Hematopoietic multipotent progenitor cell treated with erythropoietin and hydrocortisone succinate and interleukin-3 and kit ligand, for 4 days (in vitro differentiated cells): ENCODE measurements around the gene FAM217A.
A peak's percentile ranks its signal among the peaks of the same experiment; 100 is the strongest.

Experiments
- DNase-seq: peaks from one replicate; pipeline ENCODE4 v3.0.0-alpha.2; 2015

FAM217A gene

GRCh38 chr6:4084444-4085331 is 5.8 kb upstream of the FAM217A start:
- no peak for DNase-seq

DNA sequence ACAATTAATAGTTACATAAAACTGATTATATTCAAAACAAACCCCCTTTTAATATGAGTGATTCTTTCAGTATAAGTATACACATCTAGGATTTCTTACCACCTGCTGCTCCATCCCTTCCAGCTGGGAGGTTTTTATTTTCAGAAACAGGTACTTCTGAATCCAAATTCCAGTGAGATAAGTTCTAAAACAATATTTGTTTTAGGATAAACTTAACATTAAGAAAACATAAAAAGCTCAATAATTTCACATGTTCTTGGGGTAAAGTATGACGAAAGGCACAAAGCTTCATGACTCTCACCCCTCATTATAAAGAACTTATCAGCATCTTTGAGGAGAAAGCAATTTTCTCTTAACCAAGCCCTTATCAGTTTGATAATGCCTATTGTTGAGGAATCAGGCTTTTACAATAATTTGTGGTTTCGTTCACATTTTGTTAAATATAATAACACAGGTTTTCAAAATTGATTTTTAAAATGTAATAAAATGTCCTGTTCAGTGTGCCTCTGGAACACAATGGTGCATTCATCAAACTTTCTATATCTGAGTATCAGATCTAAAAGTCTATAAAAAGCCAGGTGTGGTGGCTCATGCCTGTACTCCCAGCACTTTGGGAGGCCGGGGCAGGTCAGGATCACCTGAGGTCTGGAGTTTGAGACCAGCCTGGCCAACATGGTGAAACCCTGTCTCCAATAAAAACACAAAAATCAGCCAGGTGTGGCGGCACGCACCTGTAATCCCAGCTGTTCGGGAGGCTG is 4.3 kb downstream of the FAM217A start:
- no peak for DNase-seq

- DNase-seq = peak; percentile 10
Measured at GRCh38 chr6:4071330-4071729, 7.6 kb downstream of the FAM217A start.

GRCh38 chr6:4069199-4069598 is 9.7 kb downstream of the FAM217A start:
- no peak for DNase-seq

- DNase-seq = no peak
Measured at GRCh38 chr6:4067673-4068072, 11.3 kb downstream of the FAM217A start.

GRCh38 chr6:4066029-4066755 is 12.7 kb downstream of the FAM217A start:
- DNase-seq = peak; percentile 11

DNA sequence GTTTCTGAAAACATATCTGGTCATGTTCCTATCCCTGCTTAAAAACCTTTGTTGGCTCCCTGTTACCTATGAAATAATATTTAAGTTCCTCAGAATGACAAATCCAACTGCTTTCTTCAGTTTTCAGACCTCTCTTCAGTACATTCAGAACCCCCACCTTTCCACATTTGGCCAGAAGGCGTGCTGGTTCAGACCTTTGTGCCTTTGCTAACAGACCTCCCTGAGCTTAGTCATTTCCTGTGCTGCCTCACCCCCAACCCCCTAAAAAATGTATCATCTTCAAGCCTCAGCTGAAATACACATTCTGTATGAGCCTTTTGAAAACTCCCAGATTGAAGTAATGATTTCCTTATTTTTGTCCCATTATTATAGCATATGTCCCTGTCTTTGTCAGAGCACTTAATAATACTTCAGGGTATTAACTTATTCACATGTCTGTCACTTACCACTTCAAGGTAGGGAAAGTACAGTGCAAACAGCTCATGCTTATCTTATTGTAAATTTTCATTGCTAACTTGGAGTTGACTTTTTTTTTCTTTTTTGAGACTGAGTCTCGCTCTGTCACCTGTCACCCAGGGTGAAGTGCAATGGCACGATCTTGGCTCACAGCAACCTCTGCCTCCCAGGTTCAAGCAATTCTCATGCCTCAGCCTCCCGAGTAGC is 19.7 kb downstream of the FAM217A start:
- DNase-seq = peak; percentile 85

DNA sequence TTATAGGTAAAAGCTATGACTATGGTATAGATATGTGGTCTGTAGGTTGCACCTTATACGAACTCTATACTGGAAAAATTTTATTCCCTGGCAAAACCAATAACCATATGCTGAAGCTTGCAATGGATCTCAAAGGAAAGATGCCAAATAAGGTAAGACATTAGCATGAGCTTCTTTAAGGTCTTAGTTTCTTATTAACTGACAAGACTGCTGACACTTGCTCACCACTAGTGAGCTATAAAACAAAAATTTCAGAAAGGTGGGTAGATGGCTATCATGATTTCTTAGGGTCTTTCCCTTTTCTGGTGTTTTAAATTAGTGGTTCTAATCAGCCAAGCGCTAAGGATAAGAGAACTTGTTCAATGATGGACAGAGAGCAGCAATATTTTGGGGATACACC is 21.9 kb downstream of the FAM217A start:
- no peak for DNase-seq

GRCh38 chr6:4055420-4056041 is 23.4 kb downstream of the FAM217A start:
- DNase-seq = peak; percentile 64

GRCh38 chr6:4049246-4049645 is 29.7 kb downstream of the FAM217A start:
- DNase-seq = no peak

DNA sequence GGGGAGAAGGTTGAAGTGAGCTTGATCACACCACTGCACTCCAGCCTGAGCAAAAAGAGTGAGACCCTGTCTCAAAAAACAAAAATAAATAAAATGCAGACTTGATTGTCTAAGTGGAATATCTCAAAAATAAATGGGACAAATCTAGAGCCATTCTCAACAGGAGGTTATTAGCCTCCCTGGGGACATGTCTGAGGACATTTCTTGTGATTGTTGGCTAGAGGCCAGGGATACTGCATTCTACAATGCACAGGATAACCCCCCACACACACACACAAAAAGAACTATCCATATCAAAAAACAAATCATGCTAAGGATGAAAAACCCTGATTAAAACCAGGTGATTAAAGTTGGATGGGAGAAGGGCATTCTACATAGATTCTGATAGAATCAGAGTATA is 37.5 kb downstream of the FAM217A start:
- DNase-seq = no peak

GRCh38 chr6:4039348-4039747 is 39.6 kb downstream of the FAM217A start:
- no peak for DNase-seq

GRCh38 chr6:4036581-4036980 is 42.4 kb downstream of the FAM217A start:
- no peak for DNase-seq

DNA sequence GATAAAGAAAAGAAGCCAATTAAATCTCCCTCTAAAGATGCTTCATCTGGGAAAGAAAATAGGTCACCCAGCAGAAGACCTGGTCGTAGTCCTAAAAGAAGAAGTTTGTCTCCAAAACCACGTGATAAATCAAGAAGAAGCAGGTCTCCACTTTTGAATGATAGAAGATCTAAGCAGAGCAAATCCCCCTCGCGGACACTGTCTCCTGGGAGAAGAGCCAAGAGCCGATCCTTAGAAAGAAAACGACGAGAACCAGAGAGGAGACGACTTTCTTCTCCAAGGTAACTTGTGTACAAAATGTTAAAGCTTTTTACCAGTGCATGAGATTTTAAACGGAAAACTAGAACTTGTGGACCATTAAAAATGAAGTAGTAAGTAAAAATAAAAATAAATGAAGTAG is 46.5 kb downstream of the FAM217A start:
- no peak for DNase-seq

DNA sequence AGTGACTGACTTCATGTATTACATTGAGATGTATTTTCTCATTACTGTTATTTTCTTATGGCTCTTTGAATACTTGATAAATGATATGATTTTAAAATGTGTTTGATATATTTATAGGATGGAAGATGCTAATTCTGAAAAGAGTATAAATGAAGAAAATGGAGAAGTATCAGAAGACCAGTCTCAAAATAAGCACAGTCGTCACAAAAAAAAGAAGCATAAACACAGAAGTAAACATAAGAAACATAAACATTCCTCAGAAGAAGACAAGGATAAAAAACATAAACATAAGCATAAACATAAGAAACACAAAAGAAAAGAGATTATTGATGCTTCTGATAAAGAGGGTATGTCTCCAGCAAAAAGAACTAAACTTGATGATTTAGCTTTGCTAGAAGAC is 47.5 kb downstream of the FAM217A start:
- DNase-seq = no peak

GRCh38 chr6:4030669-4031068 is 48.3 kb downstream of the FAM217A start:
- DNase-seq = no peak

DNA sequence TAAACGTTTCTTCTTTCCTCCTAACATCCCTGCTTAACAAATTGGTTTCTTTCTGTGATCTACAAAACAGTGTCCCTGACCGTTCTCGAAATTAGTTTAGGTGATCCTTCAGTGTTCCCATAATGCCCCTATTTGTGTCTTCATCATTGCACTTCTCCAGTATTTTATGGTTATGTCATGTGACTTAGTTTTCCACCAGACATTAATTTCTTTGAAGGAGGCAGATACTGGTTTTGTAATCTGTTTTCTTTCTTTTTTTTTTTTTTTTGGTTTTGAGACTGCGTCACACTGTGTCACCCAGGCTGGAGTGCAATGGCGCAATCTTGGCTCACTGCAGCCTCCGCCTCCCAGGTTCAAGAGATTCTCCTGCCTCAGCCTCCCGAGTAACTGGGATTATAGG is 49.2 kb downstream of the FAM217A start:
- DNase-seq = peak; percentile 26

DNA sequence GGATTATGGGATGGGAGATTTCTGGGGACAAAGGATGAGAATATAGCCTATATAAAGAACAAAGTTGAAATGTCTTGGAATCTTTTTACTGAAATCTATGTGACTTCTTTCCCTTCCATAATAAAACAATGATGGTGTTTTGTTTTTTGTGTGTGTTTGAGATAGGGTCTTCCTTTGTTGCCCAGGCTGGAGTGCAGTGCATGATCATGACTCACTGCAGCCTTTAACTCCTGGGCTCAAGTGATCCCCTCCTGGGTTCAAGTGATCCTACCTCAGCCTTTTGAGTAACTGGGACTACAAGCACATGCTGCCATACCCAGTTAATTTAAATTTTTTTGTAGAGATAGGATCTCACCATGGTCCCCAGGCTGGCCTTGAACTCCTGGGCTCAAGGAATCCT is 50.9 kb downstream of the FAM217A start:
- no peak for DNase-seq

GRCh38 chr6:4025681-4026080 is 53.3 kb downstream of the FAM217A start:
- no peak for DNase-seq

GRCh38 chr6:4023240-4023639 is 55.7 kb downstream of the FAM217A start:
- no peak for DNase-seq

GRCh38 chr6:4021854-4022695 is 56.9 kb downstream of the FAM217A start:
- DNase-seq = peak; percentile 63
